GM15510 (cell line): ENCODE measurements around the gene UMODL1.

ENCODE experiments used
- POLR2A ChIP-seq: IDR thresholded peaks from 3 replicates; pipeline ENCODE4 v1.6.1; 2011; ENCODE audit warnings: borderline replicate concordance; ENCODE audit not compliant: insufficient read length; ENCODE audit errors: extremely low read depth

The UMODL1 gene

GRCh38 chr21:42145569-42146272 is 74.6 kb downstream of the UMODL1 start:
- no peak for TF ChIP-seq POLR2A

DNA sequence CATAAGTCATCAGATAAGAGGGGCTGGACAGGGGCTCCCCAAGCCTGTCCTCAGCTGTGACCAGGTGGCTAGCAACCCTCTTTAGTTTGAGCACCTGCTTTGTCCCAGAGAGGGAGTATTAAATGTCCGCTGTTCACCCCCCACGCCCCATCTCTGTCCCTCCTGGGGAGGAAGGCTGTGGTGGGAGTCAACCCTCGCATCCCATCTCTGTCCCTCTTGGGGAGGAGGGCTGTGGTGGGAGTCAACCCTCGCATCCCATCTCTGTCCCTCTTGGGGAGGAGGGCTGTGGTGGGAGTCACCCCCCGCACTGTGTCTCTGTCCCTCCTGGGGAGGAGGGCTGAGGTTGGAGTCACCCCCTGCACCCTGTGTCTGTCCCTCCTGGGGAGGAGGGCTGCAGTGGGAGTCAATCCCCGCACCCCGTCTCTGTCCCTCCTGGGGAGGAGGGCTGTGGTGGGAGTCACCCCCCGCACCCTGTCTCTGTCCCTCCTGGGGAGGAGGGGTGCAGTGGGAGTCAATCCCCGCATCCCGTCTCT is 75.2 kb downstream of the UMODL1 start:
- TF ChIP-seq POLR2A = no peak

- TF ChIP-seq POLR2A = no peak
Observed at GRCh38 chr21:42146821-42147220, 75.7 kb downstream of the UMODL1 start.

DNA sequence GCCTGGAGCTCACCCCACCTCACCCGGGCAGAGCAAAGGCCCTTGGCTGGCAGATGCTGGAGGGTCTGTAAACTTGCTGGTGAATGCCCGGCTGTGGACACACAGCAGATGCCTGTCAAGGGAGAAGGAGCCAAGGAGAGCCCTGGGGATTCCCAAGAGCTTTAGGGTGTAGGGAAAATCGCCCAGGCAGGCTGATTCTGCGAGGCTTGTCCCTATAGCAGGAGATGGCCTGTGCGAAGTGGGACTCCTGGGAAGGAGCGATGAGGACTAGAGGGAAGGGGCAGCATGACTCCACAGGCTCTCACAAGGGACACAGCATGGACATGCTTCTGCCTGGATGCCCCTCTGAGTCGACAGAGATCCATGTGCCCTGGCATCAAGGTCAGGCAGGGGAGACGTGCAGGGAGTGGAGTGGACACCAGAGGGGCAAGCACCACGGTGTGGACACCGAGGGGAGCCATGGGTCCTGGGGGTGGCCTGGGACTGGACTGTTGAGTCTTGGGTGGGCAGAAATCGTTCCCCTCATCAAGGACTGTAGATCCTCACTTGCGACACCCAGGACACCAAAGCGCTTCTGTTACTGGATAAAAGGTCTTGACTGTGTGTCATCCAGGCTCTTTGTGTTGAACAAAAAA is 76.4 kb downstream of the UMODL1 start:
- TF ChIP-seq POLR2A = no peak

GRCh38 chr21:42148097-42148496 is 77.0 kb downstream of the UMODL1 start:
- no peak for TF ChIP-seq POLR2A

- no peak for TF ChIP-seq POLR2A
Observed at GRCh38 chr21:42148584-42148983, 77.5 kb downstream of the UMODL1 start.

- TF ChIP-seq POLR2A = no peak
Observed at GRCh38 chr21:42149656-42150473, 78.7 kb downstream of the UMODL1 start.

- no peak for TF ChIP-seq POLR2A
Observed at GRCh38 chr21:42150474-42151085, 79.5 kb downstream of the UMODL1 start.

DNA sequence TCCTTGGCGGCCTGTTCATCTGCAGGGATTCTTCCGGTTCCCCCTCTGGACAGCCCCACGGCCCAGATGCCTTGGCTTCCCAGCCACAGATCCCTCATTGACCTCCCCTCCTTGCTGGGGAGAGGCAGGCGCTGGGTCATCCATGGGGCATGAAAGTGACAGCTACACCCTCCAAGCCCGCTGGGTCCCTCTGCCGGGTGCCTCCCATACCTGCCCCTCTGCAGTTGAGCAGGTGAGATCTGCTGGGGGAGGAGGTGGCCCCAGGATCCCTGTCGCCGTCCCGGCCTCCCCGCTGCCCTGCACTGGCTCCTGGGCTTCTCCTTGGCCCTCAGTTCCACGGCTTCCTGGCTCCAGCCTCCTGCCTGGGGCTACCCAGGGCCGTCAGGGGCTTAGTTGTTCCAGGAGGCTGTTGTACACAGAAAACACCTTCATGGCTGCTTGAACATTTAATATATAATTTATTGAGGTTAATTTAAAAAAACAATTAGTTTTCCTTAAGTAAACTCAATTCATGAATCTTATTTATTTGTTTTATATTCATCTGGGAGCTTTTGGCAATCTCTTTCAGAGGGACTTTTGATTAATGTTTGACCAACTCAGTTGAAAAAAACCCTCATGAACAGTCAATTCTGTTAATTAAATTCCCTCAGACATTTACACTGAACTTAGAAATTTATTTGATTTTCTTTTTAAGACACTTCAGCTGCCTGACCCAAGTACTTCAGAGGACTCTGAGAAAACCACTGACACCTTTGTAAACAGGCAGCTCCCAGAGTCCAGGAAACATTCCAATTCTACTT is 80.2 kb downstream of the UMODL1 start:
- no peak for TF ChIP-seq POLR2A

- TF ChIP-seq POLR2A = no peak
Observed at GRCh38 chr21:42151948-42152220, 80.8 kb downstream of the UMODL1 start.

- no peak for TF ChIP-seq POLR2A
Observed at GRCh38 chr21:42153046-42153686, 82.0 kb downstream of the UMODL1 start.

- no peak for TF ChIP-seq POLR2A
Observed at GRCh38 chr21:42153746-42154145, 82.6 kb downstream of the UMODL1 start.

GRCh38 chr21:42154237-42155044 is 83.3 kb downstream of the UMODL1 start:
- no peak for TF ChIP-seq POLR2A
